Measurements from ENCODE around the gene FRS3.

DNA sequence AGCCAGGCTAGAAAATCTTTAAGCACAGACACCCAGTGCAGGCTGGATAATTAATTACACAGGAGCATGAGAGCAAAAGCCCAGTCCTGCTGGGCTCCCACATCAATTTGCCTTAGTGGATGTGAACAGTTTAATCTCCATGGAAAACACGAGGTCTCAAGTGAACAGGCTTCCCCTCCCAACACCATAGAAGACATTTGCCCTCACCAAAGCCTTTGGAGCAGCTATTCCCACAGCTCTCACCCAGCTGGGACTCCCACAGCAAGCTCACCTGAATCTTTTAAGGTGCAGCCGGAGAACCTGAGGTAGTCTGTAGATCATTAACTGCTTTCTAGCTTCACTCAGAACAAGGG is 19.8 kb upstream of the FRS3 start:
- no peak for TF ChIP-seq POLR2A (IDR thresholded peaks at IDR 0.05)
- TF ChIP-seq, protein P1, sequence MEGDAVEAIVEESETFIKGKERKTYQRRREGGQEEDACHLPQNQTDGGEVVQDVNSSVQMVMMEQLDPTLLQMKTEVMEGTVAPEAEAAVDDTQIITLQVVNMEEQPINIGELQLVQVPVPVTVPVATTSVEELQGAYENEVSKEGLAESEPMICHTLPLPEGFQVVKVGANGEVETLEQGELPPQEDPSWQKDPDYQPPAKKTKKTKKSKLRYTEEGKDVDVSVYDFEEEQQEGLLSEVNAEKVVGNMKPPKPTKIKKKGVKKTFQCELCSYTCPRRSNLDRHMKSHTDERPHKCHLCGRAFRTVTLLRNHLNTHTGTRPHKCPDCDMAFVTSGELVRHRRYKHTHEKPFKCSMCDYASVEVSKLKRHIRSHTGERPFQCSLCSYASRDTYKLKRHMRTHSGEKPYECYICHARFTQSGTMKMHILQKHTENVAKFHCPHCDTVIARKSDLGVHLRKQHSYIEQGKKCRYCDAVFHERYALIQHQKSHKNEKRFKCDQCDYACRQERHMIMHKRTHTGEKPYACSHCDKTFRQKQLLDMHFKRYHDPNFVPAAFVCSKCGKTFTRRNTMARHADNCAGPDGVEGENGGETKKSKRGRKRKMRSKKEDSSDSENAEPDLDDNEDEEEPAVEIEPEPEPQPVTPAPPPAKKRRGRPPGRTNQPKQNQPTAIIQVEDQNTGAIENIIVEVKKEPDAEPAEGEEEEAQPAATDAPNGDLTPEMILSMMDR (IDR thresholded peaks at IDR 0.05): no peak

Data from tibial nerve (tissue), 3 donors.